HEK293T (cell line): ENCODE results near the gene SLC39A10.
"Not testable (repeated sequence)": the region's sequence is repeated elsewhere in the genome, so short reads cannot be mapped to it uniquely, and the experiment has no call there.

Experiments used
- CTCF ChIA-PET: fragments of 350-600 bp; formaldehyde crosslinking; extraction: SDS; loops from one replicate; lab custom pipeline; 2021; ENCODE audit warnings: antibody characterized with exemption, inconsistent platforms; lab: Yijun Ruan, JAX
- POLR2A ChIA-PET: fragments of 350-600 bp; formaldehyde crosslinking; extraction: SDS; loops from one replicate; lab custom pipeline; 2020; ENCODE audit warnings: antibody characterized with exemption, inconsistent platforms; lab: Yijun Ruan, JAX
- DNase-seq: peaks from one replicate; pipeline ENCODE4 v3.0.0; 2012; ENCODE audit warnings: mixed read lengths; ENCODE audit errors: extremely low spot score
- ARNT ChIP-seq: fragments of 450-650 bp; IDR thresholded peaks from 2 replicates; pipeline ENCODE4 v1.6.1; 2017; ENCODE audit warnings: mild to moderate bottlenecking
- BHLHE40 ChIP-seq: fragments of 450-650 bp; IDR thresholded peaks from 2 replicates; pipeline ENCODE4 v1.6.1; 2016; ENCODE audit warnings: mild to moderate bottlenecking, moderate library complexity, borderline replicate concordance
- CTBP1 ChIP-seq: fragments of 450-650 bp; IDR thresholded peaks from 2 replicates; pipeline ENCODE4 v1.6.1; 2016; ENCODE audit warnings: borderline replicate concordance
- ELF4 ChIP-seq: fragments of 450-650 bp; IDR thresholded peaks from 2 replicates; pipeline ENCODE4 v1.6.1; 2017; ENCODE audit warnings: antibody characterized with exemption
- FOXA1 ChIP-seq: fragments of 450-650 bp; IDR thresholded peaks from 2 replicates; pipeline ENCODE4 v1.6.1; 2016; ENCODE audit warnings: mild to moderate bottlenecking
- FOXK2 ChIP-seq: fragments of 450-650 bp; IDR thresholded peaks from 2 replicates; pipeline ENCODE4 v1.6.1; 2016; ENCODE audit warnings: mild to moderate bottlenecking
- FOXM1 ChIP-seq: fragments of 450-650 bp; IDR thresholded peaks from 2 replicates; pipeline ENCODE4 v1.6.1; 2017; ENCODE audit warnings: mild to moderate bottlenecking, borderline replicate concordance
- HDGF ChIP-seq: fragments of 450-650 bp; IDR thresholded peaks from 2 replicates; pipeline ENCODE4 v1.6.1; 2017; ENCODE audit warnings: antibody characterized with exemption, borderline replicate concordance
- L3MBTL2 ChIP-seq: fragments of 450-650 bp; conservative IDR thresholded peaks from 2 replicates; pipeline ENCODE4 v1.6.1; 2016; ENCODE audit warnings: mild to moderate bottlenecking
- LEF1 ChIP-seq: fragments of 450-650 bp; IDR thresholded peaks from 2 replicates; pipeline ENCODE4 v1.6.1; 2017; ENCODE audit warnings: mild to moderate bottlenecking, borderline replicate concordance
- NFRKB ChIP-seq: fragments of 450-650 bp; IDR thresholded peaks from 2 replicates; pipeline ENCODE4 v1.6.1; 2016; ENCODE audit warnings: mild to moderate bottlenecking, moderate library complexity
- PKNOX1 ChIP-seq: fragments of 450-650 bp; IDR thresholded peaks from 2 replicates; pipeline ENCODE4 v1.6.1; 2016
- SP1 ChIP-seq: fragments of 450-650 bp; IDR thresholded peaks from 2 replicates; pipeline ENCODE4 v1.6.1; 2017
- SUZ12 ChIP-seq: fragments of 450-650 bp; IDR thresholded peaks from 2 replicates; pipeline ENCODE4 v1.6.1; 2016; ENCODE audit warnings: mild to moderate bottlenecking
- TARDBP ChIP-seq: fragments of 450-650 bp; IDR thresholded peaks from 2 replicates; pipeline ENCODE4 v1.6.1; 2016
- ZNF384 ChIP-seq: fragments of 450-650 bp; IDR thresholded peaks from 2 replicates; pipeline ENCODE4 v1.6.1; 2016

SLC39A10 gene

GRCh38 chr2:195677290-195677689 is 20.3 kb downstream of the SLC39A10 start:
- ChIA-PET CTCF (no interaction called here), POLR2A (no interaction called here)
- no peak for DNase-seq
- TF ChIP-seq ARNT, result no peak
- no peak for TF ChIP-seq FOXM1
- TF ChIP-seq ZNF384, result no peak
- no peak for TF ChIP-seq TARDBP
- TF ChIP-seq SUZ12, result no peak
- no peak for TF ChIP-seq LEF1
- no peak for TF ChIP-seq FOXK2
- TF ChIP-seq NFRKB, result no peak
- TF ChIP-seq ELF4, result no peak
- TF ChIP-seq FOXA1, result no peak
- no peak for TF ChIP-seq L3MBTL2
- TF ChIP-seq BHLHE40, result no peak
- TF ChIP-seq PKNOX1, result no peak
- no peak for TF ChIP-seq SP1
- no peak for TF ChIP-seq CTBP1
- TF ChIP-seq HDGF, result no peak

GRCh38 chr2:195677884-195678283 is 20.9 kb downstream of the SLC39A10 start:
- CTCF ChIA-PET, result no interaction called here
- DNase-seq, result no peak
- POLR2A ChIA-PET, result no interaction called here
- TF ChIP-seq ELF4 (no peak), PKNOX1 (no peak), TARDBP (no peak), BHLHE40 (no peak), L3MBTL2 (no peak), ZNF384 (no peak), ARNT (no peak), NFRKB (no peak), FOXM1 (no peak), LEF1 (no peak), HDGF (no peak), SUZ12 (no peak), FOXK2 (no peak), SP1 (no peak), CTBP1 (no peak), FOXA1 (no peak)

GRCh38 chr2:195682077-195682476 is 25.1 kb downstream of the SLC39A10 start:
- POLR2A ChIA-PET, result no interaction called here
- TF ChIP-seq SP1 (no peak), NFRKB (no peak), FOXM1 (no peak), SUZ12 (no peak)
- DNase-seq, result no peak
- CTCF ChIA-PET, result no interaction called here

- DNase-seq, result no peak
- POLR2A ChIA-PET, result no interaction called here
- TF ChIP-seq ZNF384, result no peak
- no peak for TF ChIP-seq BHLHE40
- TF ChIP-seq ELF4, result no peak
- no peak for TF ChIP-seq TARDBP
- TF ChIP-seq PKNOX1, result no peak
- no peak for TF ChIP-seq FOXK2
- no peak for TF ChIP-seq CTBP1
- TF ChIP-seq SUZ12, result no peak
- no peak for TF ChIP-seq LEF1
- TF ChIP-seq L3MBTL2, result no peak
- TF ChIP-seq FOXM1, result no peak
- TF ChIP-seq NFRKB, result no peak
- no peak for TF ChIP-seq HDGF
- TF ChIP-seq FOXA1, result no peak
- CTCF ChIA-PET, result no interaction called here
Observed at GRCh38 chr2:195683174-195683573, 26.1 kb downstream of the SLC39A10 start.

- DNase-seq, result no peak
- POLR2A ChIA-PET, result no interaction called here
- TF ChIP-seq PKNOX1 (no peak), ZNF384 (no peak), ELF4 (no peak), FOXK2 (no peak), CTBP1 (no peak), LEF1 (no peak), ARNT (no peak), SP1 (no peak)
- CTCF ChIA-PET, result no interaction called here
Observed at GRCh38 chr2:195686564-195686963, 29.5 kb downstream of the SLC39A10 start.

GRCh38 chr2:195687320-195688086 is 30.5 kb downstream of the SLC39A10 start:
- ChIA-PET POLR2A (no interaction called here), CTCF (interaction anchor here (1.5 kb wide), 1 partner anchor 27 kb away, joined by 3 read pairs; no protein-coding TSS in a partner anchor)
- DNase-seq, result no peak
- TF ChIP-seq L3MBTL2 (no peak), CTBP1 (no peak), FOXA1 (no peak), LEF1 (no peak), PKNOX1 (no peak), BHLHE40 (no peak), ELF4 (no peak), HDGF (no peak), NFRKB (no peak), FOXK2 (no peak), ZNF384 (no peak), TARDBP (no peak), ARNT (no peak), SP1 (no peak), SUZ12 (no peak), FOXM1 (no peak)

GRCh38 chr2:195692531-195692930 is 35.5 kb downstream of the SLC39A10 start:
- POLR2A ChIA-PET, result not testable (repeated sequence)

More at GRCh38 chr2:195692531-195692930, 35.5 kb downstream of the SLC39A10 start:
- DNase-seq, CTCF ChIA-PET: not testable (repeated sequence)
